SIG-M5 treated with dmso at 0.1 percent for 504 hours (cell line): ENCODE data around the gene PPAN.

Experiments
- DNase-seq: peaks from one replicate; lab custom pipeline; 2025; ENCODE audit not compliant: unreplicated experiment; lab: John Stamatoyannopoulos, UW

PPAN gene

DNA sequence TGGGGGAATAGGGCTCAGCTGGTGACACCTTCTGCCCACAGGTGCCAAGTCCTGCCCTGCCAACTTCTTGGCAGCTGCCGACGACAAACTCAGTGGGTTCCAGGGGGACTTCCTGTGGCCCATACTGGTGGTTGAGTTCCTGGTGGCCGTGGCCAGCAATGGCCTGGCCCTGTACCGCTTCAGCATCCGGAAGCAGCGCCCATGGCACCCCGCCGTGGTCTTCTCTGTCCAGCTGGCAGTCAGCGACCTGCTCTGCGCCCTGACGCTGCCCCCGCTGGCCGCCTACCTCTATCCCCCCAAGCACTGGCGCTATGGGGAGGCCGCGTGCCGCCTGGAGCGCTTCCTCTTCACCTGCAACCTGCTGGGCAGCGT is 7.4 kb downstream of the PPAN start:
- DNase-seq = no peak

DNA sequence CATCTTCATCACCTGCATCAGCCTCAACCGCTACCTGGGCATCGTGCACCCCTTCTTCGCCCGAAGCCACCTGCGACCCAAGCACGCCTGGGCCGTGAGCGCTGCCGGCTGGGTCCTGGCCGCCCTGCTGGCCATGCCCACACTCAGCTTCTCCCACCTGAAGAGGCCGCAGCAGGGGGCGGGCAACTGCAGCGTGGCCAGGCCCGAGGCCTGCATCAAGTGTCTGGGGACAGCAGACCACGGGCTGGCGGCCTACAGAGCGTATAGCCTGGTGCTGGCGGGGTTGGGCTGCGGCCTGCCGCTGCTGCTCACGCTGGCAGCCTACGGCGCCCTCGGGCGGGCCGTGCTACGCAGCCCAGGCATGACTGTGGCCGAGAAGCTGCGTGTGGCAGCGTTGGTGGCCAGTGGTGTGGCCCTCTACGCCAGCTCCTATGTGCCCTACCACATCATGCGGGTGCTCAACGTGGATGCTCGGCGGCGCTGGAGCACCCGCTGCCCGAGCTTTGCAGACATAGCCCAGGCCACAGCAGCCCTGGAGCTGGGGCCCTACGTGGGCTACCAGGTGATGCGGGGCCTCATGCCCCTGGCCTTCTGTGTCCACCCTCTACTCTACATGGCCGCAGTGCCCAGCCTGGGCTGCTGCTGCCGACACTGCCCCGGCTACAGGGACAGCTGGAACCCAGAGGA is 7.9 kb downstream of the PPAN start:
- DNase-seq = no peak

DNA sequence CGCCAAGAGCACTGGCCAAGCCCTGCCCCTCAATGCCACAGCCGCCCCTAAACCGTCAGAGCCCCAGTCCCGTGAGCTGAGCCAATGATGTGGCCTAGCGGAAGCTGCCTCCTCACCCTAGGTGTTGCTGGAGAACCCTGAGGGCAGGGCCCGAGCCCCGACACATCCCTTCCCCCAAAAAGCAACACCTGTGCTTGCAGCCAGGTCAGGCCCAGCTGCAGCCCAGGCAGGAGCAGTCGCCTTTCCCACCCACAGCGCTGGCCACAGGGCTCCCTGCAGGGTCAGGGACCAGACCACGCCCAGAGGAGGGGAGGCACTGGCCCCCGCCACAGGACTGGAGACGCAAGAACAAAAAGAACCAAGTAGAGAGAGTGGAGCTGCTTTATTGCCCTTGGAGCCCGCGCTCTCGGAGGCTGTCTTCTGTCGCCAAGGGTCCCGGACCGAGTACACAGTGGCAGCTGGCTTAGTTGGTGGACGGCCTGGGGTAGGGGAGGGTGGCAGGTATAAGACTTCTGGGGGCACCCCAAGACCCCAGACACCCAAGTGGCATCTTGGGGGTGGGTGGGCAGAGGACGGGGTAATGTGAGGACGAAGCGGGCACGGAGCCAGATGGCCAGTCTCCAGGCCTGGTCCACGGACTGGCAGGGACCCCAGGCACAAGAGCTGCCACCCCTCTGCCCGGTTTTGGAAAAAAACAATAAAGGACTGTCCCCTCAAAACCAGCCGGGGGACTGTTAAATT is 8.7 kb downstream of the PPAN start:
- no peak for DNase-seq

DNA sequence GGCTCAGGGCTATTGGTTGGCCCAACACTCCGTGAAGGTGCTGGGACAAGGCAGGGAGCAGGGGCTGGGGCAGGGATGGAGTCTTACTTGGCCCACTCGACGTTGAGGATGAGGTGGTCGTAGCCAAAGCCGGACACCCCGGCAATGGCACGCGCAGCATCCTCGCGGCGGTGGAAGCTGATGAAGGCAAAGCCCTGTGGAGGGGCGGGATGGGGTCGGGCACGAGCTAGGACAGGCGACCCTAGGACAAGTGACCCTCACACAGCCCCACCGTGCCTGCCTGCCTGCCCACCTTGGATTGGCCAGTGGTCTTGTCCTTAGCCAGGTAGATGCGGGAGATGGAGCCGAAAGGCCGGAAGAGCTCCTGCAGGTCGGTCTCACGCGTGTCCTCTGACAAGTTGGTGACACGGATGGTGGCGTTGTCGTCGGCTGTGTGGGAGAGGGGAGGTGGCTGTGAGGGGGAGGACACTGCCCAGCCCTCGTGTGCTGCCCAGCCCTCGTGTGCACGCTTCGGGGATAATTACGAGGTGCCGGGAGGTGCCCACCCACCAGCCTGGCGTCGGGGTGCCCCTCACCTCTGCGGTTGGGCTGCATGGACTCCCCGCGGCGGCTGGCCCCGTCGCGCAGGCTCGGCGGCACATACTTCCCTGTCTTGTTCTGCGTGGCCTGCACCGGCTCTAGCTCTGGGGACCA is 9.4 kb downstream of the PPAN start:
- DNase-seq = no peak

DNA sequence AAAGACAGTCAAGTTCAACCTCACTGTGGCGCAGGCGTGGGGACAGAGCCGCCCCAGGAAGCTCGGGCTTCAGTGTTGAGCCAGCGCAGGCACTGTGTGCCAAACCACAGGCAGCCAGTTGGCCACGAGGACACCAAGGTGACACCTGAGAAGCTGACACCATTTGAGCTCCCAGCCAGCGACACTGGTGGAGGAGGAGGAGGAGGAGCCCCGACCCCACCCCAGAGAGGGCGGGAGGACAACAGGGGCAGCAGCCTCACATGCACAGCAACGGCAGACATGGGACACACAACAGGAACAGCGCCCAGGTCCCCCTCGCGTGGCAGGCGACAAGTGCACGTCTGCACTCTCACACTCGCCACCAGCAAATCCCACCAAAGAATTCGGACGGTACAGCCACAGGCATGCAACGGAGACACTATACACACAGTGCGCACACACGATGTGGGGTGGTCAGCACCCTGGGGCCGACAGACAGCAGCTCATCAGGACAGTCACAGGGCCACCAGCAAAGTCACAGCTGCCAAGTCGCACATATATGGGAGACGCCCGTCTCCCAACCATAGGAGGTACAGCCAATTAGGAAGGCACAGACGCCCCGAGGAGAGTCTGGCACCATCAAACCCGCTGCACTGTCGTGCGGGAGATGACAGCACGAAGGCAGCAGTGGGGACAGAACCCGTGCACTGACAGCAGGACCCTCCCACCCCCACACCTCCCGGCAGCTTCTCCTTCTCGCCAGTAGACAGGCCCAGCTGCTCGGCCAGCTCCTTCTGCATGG is 10.1 kb downstream of the PPAN start:
- DNase-seq = no peak

DNA sequence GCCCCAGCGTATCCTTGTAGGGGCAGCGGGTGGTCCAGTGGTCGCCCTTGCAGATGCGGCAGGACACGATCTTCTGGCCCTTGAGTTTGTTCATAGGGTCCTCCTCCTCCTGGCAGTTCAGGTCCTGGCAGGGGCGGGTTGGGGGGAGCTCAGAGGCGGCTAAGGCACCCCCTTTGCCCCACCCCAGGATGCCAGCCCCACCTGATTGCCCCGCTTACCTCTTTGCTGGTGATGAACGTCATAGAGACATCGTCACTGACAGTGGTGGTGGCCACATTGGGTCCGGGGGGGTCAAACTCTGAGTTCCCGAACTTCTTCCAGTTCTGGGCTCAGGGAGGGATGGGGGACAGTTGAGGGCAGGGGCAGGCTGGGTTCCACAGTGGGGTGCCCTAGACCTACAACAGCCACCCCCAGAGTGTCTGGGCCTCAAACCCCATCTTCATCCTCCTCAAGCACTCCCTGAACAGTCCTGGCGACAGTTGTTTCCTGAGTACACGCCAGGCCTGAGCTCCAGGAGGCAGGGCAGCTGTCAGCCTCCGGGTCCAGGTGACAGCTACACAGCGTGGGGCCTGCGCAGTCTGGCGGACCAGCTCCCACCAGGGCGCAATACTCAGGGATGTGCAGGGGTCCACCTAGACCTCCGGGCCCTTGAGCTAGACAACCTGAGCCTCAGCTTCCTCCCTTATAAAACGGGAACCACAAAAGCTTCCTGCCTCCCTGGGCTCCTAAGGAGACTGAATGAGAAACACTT is 10.9 kb downstream of the PPAN start:
- DNase-seq = no peak

DNA sequence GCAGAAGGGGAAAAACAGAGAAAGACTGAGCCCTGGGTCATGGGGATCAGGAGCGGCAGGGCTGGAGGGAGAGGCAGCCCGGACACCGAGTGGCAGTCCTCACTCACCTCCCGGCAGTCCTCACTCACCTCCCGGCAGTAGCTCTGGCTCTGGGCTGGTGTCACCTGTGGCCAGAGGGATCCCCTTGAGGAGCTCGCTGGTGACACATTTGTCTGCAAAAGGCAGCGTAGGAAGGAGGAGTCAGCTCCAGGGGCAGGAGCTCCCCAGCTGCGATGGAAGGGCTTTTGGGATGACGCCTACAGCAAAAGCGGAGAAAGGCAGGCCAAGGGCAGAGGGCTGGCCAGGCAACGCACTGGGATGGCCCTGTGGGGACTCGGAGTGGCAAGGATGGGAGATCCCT is 12.8 kb downstream of the PPAN start:
- no peak for DNase-seq

DNA sequence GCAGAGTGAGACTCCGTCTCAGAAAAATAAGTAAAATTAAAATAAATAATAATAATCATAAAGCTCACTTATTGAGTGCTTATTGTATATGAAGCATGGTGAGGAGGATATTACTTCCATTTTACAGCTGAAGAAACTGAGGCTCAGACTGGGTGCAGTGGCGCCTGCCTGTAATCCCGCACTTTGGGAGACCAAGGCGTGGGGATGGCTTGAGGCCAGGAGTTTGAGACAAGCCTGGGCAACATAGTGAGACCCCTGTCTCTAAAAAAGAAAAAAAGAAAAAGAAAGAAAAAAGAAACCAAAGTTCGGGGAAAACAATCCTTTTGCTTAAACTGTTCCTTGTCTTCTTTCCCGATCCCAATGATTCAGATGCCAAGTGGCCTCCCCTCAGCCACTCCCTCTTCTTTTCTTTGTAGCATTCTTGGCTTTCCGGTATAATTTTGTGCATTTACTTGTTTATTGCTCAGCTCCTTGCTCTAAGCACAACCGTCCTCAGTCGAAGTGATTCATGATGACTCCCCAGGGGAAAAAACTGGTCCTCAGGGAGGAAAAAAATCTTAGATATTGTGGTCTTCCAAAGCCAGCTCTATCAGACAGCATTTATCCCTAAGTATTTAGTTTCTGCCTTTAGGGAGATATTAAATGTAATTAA is 14.5 kb downstream of the PPAN start:
- no peak for DNase-seq

DNA sequence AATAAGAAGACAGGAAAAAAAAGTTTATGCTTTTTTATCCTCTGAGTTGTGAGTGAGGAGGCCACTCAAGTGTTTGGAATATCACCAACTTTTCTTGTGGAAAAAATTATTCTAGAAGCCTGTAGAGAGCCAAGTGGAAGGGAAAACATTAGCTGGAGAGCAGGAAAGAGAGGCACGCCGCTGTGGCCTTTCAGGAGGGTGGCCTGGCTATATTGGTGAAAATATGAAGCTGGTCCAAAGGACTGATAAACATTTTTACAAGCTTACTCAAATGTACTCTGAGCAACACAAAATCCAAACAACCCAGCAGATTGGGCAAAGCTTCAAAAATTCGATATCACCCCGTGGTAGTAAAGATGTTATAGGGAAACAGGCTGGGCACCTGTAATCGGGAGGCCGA is 15.9 kb downstream of the PPAN start:
- no peak for DNase-seq

DNA sequence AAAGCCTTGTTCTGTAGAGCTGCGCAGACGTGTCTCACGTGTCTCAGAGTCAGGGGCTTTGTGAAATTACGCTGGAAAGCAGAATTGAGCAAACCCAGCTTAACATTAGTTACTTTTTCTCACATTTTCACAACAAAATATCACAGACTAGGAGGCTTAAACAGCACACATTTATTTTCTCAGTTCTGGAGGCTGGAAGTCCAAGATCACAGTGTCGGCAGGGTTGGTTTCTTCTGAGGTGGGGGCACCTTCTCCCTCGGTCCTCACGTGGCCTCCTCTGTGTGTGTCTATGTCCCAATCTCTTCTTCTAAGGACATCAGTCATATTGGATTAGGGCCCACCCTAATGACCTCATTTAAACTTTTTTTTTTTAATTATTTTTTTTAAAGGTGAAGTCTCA is 18.3 kb downstream of the PPAN start:
- no peak for DNase-seq

DNA sequence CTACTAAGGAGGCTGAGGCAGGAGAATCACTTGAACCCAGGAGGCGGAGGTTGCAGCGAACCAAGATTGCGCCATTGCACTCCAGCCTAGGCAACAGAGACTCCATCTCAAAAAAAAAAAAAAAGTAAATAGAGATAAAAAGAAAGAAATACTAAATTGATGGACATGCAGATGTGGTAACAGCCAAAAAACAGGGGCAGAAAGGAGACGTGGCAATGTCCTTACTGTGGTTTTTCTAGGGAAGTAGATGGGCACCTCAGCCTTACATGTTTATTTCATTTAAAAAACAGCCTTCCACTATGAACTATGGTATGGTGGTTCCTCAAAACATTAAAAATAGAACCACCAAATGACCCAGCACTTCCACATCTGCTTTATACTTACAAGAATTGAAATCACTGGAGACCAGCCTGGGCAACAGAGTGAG is 20.1 kb downstream of the PPAN start:
- peak; percentile 91 for DNase-seq

DNA sequence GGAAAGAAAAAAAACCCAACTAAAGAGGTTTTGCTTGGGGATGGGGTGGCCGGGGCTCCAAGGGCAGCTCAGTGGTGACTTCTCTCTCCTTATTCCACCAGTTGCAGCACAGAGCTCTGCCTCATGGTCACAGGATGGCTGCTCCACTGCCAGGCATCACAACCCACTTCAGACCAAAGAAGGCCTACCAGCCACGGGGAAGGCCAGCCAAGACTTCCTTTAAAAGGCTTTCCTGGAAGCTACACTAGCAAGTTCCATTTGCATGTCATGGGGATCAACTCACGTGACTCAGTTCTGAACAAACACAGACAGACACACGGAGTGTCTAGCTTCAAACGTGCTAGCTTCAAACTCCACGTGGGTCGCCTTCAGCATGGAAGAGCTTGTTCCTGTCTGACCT is 26.7 kb downstream of the PPAN start:
- DNase-seq = no peak

DNA sequence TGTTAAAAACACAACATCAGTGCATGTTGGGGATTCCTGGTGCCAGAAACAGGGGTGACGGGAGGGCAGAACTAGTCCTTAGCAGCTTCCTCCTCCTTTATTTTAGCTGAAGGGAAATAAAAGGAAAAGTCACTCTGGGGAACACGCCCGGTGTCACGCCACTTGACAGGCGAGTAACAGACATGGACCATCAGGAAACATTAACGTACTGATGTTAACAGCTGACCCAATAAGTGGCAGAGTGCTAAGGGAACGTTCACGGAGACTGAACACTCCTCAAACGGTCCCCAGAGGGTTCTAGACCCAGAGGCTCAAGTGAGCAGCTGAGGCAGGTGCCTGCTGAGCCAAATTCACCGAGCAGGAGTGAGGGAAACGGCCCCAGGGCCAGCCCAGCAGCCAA is 27.4 kb downstream of the PPAN start:
- no peak for DNase-seq

DNA sequence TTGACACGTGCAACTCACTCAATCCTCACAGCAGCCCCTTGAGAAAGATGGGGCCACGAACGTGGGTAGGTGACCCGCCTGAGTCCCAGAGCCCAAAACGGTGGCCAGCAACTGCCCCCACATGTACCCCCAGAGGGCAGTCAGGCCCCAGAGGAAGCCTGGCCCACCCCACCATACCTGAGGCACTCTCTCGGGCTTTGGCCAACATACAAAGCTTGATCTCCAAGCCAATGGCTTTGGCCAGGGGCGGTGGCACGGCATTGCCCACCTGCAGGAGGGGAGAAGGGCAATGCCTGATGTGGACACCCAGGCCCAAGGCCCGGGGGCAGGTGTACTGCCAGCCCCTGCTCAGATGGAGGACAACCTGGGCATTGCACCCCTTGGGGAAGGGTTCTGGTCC is 27.9 kb downstream of the PPAN start:
- DNase-seq = no peak

DNA sequence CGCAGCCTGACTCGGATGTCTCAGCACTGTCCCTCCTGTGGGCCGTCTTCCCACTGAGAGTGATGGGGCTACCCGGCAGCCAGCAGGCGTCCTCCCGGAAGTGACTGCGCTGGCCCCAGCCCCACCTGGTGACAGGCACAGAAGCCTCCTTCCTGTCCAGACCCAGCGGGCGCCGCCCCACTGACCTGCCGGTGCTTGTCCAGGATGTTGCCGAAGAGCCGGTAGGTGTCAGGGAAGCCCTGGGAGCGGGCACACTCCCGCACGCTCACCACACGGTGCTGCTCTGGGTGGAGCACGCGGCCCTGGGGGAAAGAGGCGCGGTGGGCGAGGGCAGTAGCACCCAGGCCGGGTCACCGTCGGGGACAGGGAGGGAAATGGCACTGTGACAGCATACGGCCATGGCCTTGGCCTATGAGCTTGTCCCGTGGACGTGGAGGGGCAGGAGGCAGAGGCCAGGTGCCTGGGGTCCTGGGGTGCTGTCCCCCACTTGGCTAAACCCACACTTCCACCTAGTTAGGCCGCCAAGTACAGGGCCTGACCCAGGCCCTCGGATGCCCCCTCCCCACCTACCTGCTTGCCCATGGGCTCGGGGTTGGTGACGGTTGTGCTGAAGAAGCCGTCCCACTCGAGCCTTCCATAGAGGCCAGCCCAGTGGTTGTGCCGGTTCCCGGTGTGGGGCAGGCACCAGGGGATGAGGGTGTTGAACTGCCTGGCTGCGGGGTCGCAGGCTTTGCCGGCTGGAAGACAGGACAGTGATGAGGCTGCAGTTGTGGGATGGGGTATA is 29.6 kb downstream of the PPAN start:
- DNase-seq = no peak

DNA sequence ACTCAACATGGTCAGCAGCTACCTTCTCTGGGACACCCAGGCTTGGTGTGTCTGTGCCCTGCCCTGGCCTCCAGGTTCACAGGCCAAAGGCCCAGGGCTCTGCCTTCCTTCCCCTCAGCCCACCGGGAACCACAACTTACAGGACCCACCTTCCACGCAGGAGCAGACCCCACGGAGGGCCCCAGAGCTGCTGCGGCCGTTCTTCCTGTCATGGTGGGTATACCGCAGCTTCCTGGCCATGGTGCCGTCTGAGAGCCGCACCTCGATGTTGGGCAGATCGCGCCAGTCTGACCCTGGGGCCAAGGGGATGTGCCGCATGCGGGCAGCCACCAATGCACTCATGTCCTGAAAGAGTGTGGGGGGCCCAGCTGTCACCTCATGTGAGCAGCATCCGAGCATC is 30.8 kb downstream of the PPAN start:
- no peak for DNase-seq

DNA sequence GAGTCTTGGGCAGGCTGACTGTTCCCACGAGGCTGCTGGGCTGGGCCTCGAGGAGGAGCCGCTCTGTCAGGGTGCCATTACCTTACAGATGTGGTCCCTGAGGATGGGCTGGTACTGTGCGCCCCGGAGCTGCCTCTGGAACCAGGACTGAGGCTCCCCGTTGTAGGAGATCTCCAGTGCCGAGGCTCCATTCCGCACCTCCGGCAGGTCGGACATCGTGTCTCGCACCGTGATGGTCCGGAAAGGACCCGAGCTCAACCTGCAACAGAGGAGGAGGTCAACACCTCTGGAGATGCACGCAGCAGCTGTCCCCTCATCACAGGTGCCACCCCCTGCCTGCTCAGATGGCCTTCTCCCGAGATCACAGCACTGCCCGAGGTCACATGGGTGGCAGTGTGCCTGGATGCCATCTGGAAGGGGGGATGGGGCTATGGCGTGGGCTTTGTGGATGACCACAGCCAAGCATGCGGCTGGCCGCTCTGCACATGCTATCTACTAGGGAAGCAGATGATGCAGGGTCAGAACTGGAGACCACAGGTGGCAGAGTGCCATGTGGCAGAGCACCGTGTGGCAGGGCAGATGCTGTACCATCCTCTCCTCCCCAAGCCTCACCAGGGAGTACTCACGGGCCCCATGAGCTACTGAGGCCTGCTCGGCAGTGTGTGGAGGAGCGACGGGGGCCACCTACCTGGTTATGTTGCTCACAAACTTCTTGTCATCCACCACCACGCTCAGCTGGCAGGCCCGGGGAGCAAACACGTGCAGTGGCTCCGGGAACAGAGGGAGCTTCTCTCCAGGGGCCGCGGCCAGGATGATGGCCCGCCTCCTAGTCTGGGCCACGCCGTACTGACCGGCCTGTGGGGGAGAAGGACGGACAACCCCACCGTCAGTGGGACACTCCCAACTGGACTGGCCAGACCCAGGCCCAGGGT is 31.9 kb downstream of the PPAN start:
- no peak for DNase-seq
